RWPE2 (cell line): Measurements from ENCODE around the gene KRTCAP2.
"Not testable (repeated sequence)": the region's sequence is repeated elsewhere in the genome, so short reads cannot be mapped to it uniquely, and the experiment has no call there.

Source experiments
- ATAC-seq: fragments of 200-7000 bp; cut with Tn5 transposase; 3 replicates; pipeline ENCODE4 v1.9.1; 2021; ENCODE audit warnings: low read depth
- DNase-seq: peaks from one replicate; pipeline ENCODE4 v3.0.0-alpha.2; 2020; ENCODE audit warnings: low spot score
- H3K27ac ChIP-seq: fragments of 450-650 bp; 2 replicates; pipeline ENCODE4 v1.5.1; 2017; ENCODE audit warnings: mild to moderate bottlenecking; ENCODE audit not compliant: poor library complexity, severe bottlenecking
- H3K27me3 ChIP-seq: fragments of 250-450 bp; sonication (Bioruptor Pico); 2 replicates; pipeline ENCODE4 v1.5.1; 2021; ENCODE audit warnings: mild to moderate bottlenecking, moderate library complexity; ENCODE audit not compliant: insufficient read depth, poor library complexity, severe bottlenecking
- H3K36me3 ChIP-seq: fragments of 250-450 bp; sonication (Bioruptor Pico); 2 replicates; pipeline ENCODE4 v1.5.1; 2020; ENCODE audit warnings: low read depth, mild to moderate bottlenecking, moderate library complexity
- H3K4me1 ChIP-seq: fragments of 250-450 bp; sonication (Bioruptor Pico); 2 replicates; pipeline ENCODE4 v1.5.1; 2021; ENCODE audit warnings: mild to moderate bottlenecking, moderate library complexity; ENCODE audit not compliant: insufficient read depth, poor library complexity, severe bottlenecking
- H3K4me3 ChIP-seq: fragments of 250-450 bp; sonication (Bioruptor Pico); 2 replicates; pipeline ENCODE4 v1.5.1; 2021; ENCODE audit warnings: mild to moderate bottlenecking, moderate library complexity; ENCODE audit not compliant: severe bottlenecking
- H3K9me3 ChIP-seq: fragments of 250-450 bp; sonication (Bioruptor Pico); 2 replicates; pipeline ENCODE4 v1.5.1; 2021; ENCODE audit warnings: mild to moderate bottlenecking, moderate library complexity; ENCODE audit not compliant: severe bottlenecking
- CTCF ChIP-seq: fragments of 450-650 bp; IDR thresholded peaks from one replicate; pipeline ENCODE4 v1.5.1; 2017; ENCODE audit warnings: mild to moderate bottlenecking, moderate library complexity; ENCODE audit not compliant: poor library complexity, severe bottlenecking

KRTCAP2 gene

GRCh38 chr1:155170101-155170785, 2.9 kb downstream of the KRTCAP2 start:
- DNase-seq (no peak), ATAC-seq (no peak)
- H3K36me3 ChIP-seq, result peaks cover 21% of the 10 kb centered on the region
- H3K4me3 ChIP-seq, result no peak overlapping the region
- H3K4me1 ChIP-seq, result no peaks in the 10 kb centered on the region
- TF ChIP-seq CTCF, result no peak
- no peaks in the 10 kb centered on the region for H3K9me3 ChIP-seq
- H3K27me3 ChIP-seq, result no peaks in the 10 kb centered on the region
- H3K27ac ChIP-seq, result no peak overlapping the region

GRCh38 chr1:155169541-155169940, 3.6 kb downstream of the KRTCAP2 start:
- H3K4me3 ChIP-seq, result no peak overlapping the region
- H3K4me1 ChIP-seq, result no peaks in the 10 kb centered on the region
- DNase-seq (no peak), ATAC-seq (no peak)
- H3K27ac ChIP-seq, result no peak overlapping the region
- H3K27me3 ChIP-seq, result no peaks in the 10 kb centered on the region
- H3K9me3 ChIP-seq, result no peaks in the 10 kb centered on the region
- peaks cover 21% of the 10 kb centered on the region for H3K36me3 ChIP-seq
- no peak for TF ChIP-seq CTCF

- Histone ChIP-seq H3K27ac (no peak overlapping the region), H3K27me3 (no peaks in the 10 kb centered on the region), H3K9me3 (no peaks in the 10 kb centered on the region), H3K36me3 (peaks cover 21% of the 10 kb centered on the region), H3K4me1 (no peaks in the 10 kb centered on the region), H3K4me3 (no peak overlapping the region)
- DNase-seq (no peak), ATAC-seq (no peak)
- no peak for TF ChIP-seq CTCF
Measured at GRCh38 chr1:155168456-155169210, 4.5 kb downstream of the KRTCAP2 start.

GRCh38 chr1:155168105-155168445, 5.0 kb downstream of the KRTCAP2 start:
- not testable (repeated sequence) for DNase-seq, H3K27ac ChIP-seq, H3K9me3 ChIP-seq, H3K4me3 ChIP-seq, H3K27me3 ChIP-seq, H3K4me1 ChIP-seq, ATAC-seq
- peak; percentile 65 for TF ChIP-seq CTCF
- H3K36me3 ChIP-seq, result peaks cover 21% of the 10 kb centered on the region
